SK-N-SH (cell line): ENCODE results near the gene ASCC2. TPM values are rescaled to one million over a fixed set of nuclear protein-coding genes. Genes with fewer than 3 reads are reported as not detected.

ENCODE experiments used
- CTCF ChIA-PET: fragments of 300-600, 350-600 bp; formaldehyde crosslinking; extraction: SDS; loops from one replicate; lab custom pipeline; 2021; lab: Yijun Ruan, JAX
- POLR2A ChIA-PET: fragments of 350-600 bp; sonication (Branson Sonifier 250); formaldehyde crosslinking; extraction: SDS; loops from one replicate; lab custom pipeline; 2020; ENCODE audit warnings: antibody characterized with exemption, inconsistent platforms; lab: Yijun Ruan, JAX
- DNase-seq: peaks from one replicate; pipeline ENCODE4 v3.0.0; 2012
- H2AFZ ChIP-seq: fragments of 200-600 bp; sonication (generic); 2 replicates; pipeline ENCODE4 v1.8.1; 2016; ENCODE audit warnings: antibody characterized with exemption, mild to moderate bottlenecking, low read depth
- H3F3A ChIP-seq: fragments of 200-600 bp; sonication (generic); replicated peaks from 2 replicates; pipeline ENCODE3; 2016; ENCODE audit warnings: antibody characterized with exemption, mild to moderate bottlenecking; ENCODE audit not compliant: insufficient read depth
- H3K27ac ChIP-seq, 2 experiments: fragments of 200-500 bp in 1 of 2; fragments of 200-600 bp in 1 of 2; sonication (Bioruptor generic) in 1 of 2; sonication (generic), shearing (Covaris generic) in 1 of 2; 2 replicates each; pipeline versions ENCODE4 v1.5.1 to v1.6.1; 2014 to 2016; ENCODE audit warnings: low read depth in 2 of 2, inconsistent platforms in 1 of 2, low read length in 1 of 2, mild to moderate bottlenecking in 1 of 2, mixed read lengths in 1 of 2
- H3K27me3 ChIP-seq: fragments of 200-600 bp; sonication (generic), shearing (Covaris generic); 2 replicates; pipeline ENCODE4 v1.6.1; 2016; ENCODE audit warnings: mixed run types; ENCODE audit not compliant: insufficient read depth
- H3K36me3 ChIP-seq, 2 experiments: fragments of 200-500 bp in 1 of 2; fragments of 200-600 bp in 1 of 2; sonication (Bioruptor generic) in 1 of 2; sonication (generic) in 1 of 2; replicated peaks in 1 of 2; 2 replicates each; pipeline versions ENCODE3 to v1.5.1; 2014 to 2016; ENCODE audit warnings: low read length in 1 of 2, mild to moderate bottlenecking in 1 of 2; ENCODE audit not compliant: insufficient read depth in 2 of 2, control insufficient read depth in 1 of 2
- H3K4me1 ChIP-seq, 2 experiments: fragments of 200-500 bp in 1 of 2; fragments of 200-600 bp in 1 of 2; sonication (Bioruptor generic) in 1 of 2; sonication (generic), shearing (Covaris generic) in 1 of 2; 2 replicates each; pipeline versions ENCODE4 v1.5.1 to v1.6.1; 2014 to 2016; ENCODE audit warnings: low read depth in 1 of 2, low read length in 1 of 2, mixed run types in 1 of 2; ENCODE audit not compliant: insufficient read depth in 2 of 2, control insufficient read depth in 1 of 2
- H3K4me2 ChIP-seq: fragments of 200-600 bp; sonication (generic), shearing (Covaris generic); 2 replicates; pipeline ENCODE4 v1.6.1; 2017; ENCODE audit warnings: mixed run types
- H3K4me3 ChIP-seq, 2 experiments: fragments of 200-500 bp in 1 of 2; fragments of 200-600 bp in 1 of 2; sonication (Bioruptor generic) in 1 of 2; sonication (generic), shearing (Covaris generic) in 1 of 2; 2 replicates each; pipeline versions ENCODE4 v1.5.1 to v1.8.1; 2014 to 2016; ENCODE audit warnings: low read depth in 2 of 2, inconsistent platforms in 1 of 2, low read length in 1 of 2, mild to moderate bottlenecking in 1 of 2, mixed read lengths in 1 of 2, moderate library complexity in 1 of 2
- H3K79me2 ChIP-seq: fragments of 200-600 bp; sonication (generic); 2 replicates; pipeline ENCODE4 v1.8.1; 2017; ENCODE audit warnings: mild to moderate bottlenecking; ENCODE audit not compliant: insufficient read depth
- H3K9ac ChIP-seq: fragments of 200-600 bp; sonication (generic); 2 replicates; pipeline ENCODE4 v1.6.1; 2017; ENCODE audit warnings: mixed run types
- H3K9me2 ChIP-seq: fragments of 200-600 bp; sonication (generic); 2 replicates; pipeline ENCODE4 v1.6.1; 2017; ENCODE audit warnings: mixed run types
- H3K9me3 ChIP-seq: fragments of 200-600 bp; sonication (generic); 2 replicates; pipeline ENCODE4 v1.6.1; 2017; ENCODE audit warnings: mixed run types, mild to moderate bottlenecking, moderate library complexity
- H4K20me1 ChIP-seq: fragments of 200-600 bp; sonication (generic); 2 replicates; pipeline ENCODE4 v1.6.1; 2017; ENCODE audit warnings: mild to moderate bottlenecking, mixed run types; ENCODE audit not compliant: insufficient read depth
- EP300 ChIP-seq, 2 experiments: IDR thresholded peaks; 2 replicates each; pipeline versions ENCODE4 v1.4.0 to v1.6.1; 2012; ENCODE audit warnings: borderline replicate concordance in 1 of 2, low read depth in 1 of 2, low read length in 1 of 2
- EZH2phosphoT487 ChIP-seq: fragments of 200-600 bp; sonication (generic); IDR thresholded peaks from 2 replicates; pipeline ENCODE4 v1.6.1; 2017; ENCODE audit warnings: low read depth, mixed run types, mild to moderate bottlenecking, antibody characterized with exemption, moderate library complexity, borderline replicate concordance
- GABPA ChIP-seq: IDR thresholded peaks from 2 replicates; pipeline ENCODE4 v1.4.0; 2012; ENCODE audit warnings: low read depth, mild to moderate bottlenecking
- GATA2 ChIP-seq: sonication (generic); formaldehyde crosslinking; IDR thresholded peaks from 2 replicates; pipeline ENCODE4 v1.5.0; 2020; ENCODE audit warnings: mild to moderate bottlenecking, missing genetic modification reagents
- SIN3A ChIP-seq: IDR thresholded peaks from 2 replicates; pipeline ENCODE4 v1.6.1; 2012; ENCODE audit warnings: low read depth, mild to moderate bottlenecking, low read length, moderate library complexity, borderline replicate concordance
- SMC3 ChIP-seq: IDR thresholded peaks from 2 replicates; pipeline ENCODE4 v1.6.1; 2012; ENCODE audit warnings: low read depth, low read length, improper control_type of control experiment
- TAF1 ChIP-seq: IDR thresholded peaks from 2 replicates; pipeline ENCODE4 v1.6.1; 2012; ENCODE audit warnings: low read depth, mild to moderate bottlenecking, low read length, moderate library complexity, borderline replicate concordance
- TCF12 ChIP-seq: IDR thresholded peaks from 2 replicates; pipeline ENCODE4 v1.4.0; 2012
- YY1 ChIP-seq: IDR thresholded peaks from 2 replicates; pipeline ENCODE4 v1.4.0; 2012; ENCODE audit warnings: low read depth, mild to moderate bottlenecking
- WGBS: methylation state at CpG from one replicate; pipeline ENCODE4 v1.1.6; 2017; ENCODE audit warnings: low lambda C conversion rate; 5-methylcytosine and 5-hydroxymethylcytosine counted together
- polyA plus RNA-seq, 3 experiments: library from polyadenylated mRNA; depleted of rRNA; stranded (reverse); fragments of >200 nt; gene quantifications; 2 replicates each; pipeline ENCODE4 v1.2.3, GENCODE V29; 2012
- TF ChIP-seq, protein P1 (sequence below): fragments of 200-600 bp; sonication (generic); IDR thresholded peaks from 2 replicates; pipeline ENCODE4 v1.6.1; 2017; ENCODE audit warnings: antibody characterized with exemption, mild to moderate bottlenecking, moderate library complexity
- TF ChIP-seq, protein P2 (sequence below): IDR thresholded peaks from 2 replicates; pipeline ENCODE4 v1.4.0; 2012; ENCODE audit warnings: low read depth, borderline replicate concordance
- TF ChIP-seq, protein P3 (sequence below): fragments of 150-350 bp; IDR thresholded peaks from 2 replicates; pipeline ENCODE4 v1.6.1; 2016; ENCODE audit warnings: mild to moderate bottlenecking, low read depth, low read length
- TF ChIP-seq, protein P4 (sequence below): IDR thresholded peaks from 2 replicates; pipeline ENCODE4; 2012
- TF ChIP-seq, protein P5 (sequence below): IDR thresholded peaks from 2 replicates; pipeline ENCODE4 v1.6.1; 2012; ENCODE audit warnings: mild to moderate bottlenecking, low read depth, low read length, moderate library complexity

The ASCC2 gene
- polyA plus RNA-seq, 1 of the 3 experiments (the other 2 are of a cell fraction): 82.0 TPM

DNA sequence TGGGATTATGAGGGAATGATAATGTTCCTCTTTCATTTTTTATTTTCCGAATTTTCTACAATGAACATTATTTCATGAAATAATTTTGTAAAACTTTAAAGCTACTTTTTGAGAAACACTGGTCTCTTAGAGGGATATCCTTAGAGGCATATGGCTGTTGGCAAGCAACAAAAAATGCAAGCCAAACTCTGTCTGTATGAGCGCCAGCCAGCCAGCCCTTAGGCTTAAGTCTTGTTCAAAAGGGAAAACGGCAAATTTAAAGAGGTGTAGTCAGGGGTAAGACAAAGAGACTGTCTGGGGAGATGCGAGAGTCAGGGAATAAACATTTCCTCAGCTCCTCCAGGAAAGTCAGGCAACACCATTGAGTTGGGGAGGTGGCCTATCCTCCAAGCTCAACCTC, 22.5 kb downstream of the ASCC2 start (continued):
- TF ChIP-seq, protein P1, sequence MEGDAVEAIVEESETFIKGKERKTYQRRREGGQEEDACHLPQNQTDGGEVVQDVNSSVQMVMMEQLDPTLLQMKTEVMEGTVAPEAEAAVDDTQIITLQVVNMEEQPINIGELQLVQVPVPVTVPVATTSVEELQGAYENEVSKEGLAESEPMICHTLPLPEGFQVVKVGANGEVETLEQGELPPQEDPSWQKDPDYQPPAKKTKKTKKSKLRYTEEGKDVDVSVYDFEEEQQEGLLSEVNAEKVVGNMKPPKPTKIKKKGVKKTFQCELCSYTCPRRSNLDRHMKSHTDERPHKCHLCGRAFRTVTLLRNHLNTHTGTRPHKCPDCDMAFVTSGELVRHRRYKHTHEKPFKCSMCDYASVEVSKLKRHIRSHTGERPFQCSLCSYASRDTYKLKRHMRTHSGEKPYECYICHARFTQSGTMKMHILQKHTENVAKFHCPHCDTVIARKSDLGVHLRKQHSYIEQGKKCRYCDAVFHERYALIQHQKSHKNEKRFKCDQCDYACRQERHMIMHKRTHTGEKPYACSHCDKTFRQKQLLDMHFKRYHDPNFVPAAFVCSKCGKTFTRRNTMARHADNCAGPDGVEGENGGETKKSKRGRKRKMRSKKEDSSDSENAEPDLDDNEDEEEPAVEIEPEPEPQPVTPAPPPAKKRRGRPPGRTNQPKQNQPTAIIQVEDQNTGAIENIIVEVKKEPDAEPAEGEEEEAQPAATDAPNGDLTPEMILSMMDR: no peak
- TF ChIP-seq EZH2phosphoT487 (no peak), YY1 (no peak), GABPA (no peak), TAF1 (no peak)
- TF ChIP-seq, protein P2, sequence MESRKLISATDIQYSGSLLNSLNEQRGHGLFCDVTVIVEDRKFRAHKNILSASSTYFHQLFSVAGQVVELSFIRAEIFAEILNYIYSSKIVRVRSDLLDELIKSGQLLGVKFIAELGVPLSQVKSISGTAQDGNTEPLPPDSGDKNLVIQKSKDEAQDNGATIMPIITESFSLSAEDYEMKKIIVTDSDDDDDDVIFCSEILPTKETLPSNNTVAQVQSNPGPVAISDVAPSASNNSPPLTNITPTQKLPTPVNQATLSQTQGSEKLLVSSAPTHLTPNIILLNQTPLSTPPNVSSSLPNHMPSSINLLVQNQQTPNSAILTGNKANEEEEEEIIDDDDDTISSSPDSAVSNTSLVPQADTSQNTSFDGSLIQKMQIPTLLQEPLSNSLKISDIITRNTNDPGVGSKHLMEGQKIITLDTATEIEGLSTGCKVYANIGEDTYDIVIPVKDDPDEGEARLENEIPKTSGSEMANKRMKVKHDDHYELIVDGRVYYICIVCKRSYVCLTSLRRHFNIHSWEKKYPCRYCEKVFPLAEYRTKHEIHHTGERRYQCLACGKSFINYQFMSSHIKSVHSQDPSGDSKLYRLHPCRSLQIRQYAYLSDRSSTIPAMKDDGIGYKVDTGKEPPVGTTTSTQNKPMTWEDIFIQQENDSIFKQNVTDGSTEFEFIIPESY: no peak
- TF ChIP-seq, protein P3, sequence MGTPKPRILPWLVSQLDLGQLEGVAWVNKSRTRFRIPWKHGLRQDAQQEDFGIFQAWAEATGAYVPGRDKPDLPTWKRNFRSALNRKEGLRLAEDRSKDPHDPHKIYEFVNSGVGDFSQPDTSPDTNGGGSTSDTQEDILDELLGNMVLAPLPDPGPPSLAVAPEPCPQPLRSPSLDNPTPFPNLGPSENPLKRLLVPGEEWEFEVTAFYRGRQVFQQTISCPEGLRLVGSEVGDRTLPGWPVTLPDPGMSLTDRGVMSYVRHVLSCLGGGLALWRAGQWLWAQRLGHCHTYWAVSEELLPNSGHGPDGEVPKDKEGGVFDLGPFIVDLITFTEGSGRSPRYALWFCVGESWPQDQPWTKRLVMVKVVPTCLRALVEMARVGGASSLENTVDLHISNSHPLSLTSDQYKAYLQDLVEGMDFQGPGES: no peak
- TF ChIP-seq, protein P4, sequence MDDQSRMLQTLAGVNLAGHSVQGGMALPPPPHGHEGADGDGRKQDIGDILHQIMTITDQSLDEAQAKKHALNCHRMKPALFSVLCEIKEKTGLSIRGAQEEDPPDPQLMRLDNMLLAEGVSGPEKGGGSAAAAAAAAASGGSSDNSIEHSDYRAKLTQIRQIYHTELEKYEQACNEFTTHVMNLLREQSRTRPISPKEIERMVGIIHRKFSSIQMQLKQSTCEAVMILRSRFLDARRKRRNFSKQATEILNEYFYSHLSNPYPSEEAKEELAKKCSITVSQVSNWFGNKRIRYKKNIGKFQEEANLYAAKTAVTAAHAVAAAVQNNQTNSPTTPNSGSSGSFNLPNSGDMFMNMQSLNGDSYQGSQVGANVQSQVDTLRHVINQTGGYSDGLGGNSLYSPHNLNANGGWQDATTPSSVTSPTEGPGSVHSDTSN: no peak

DNA sequence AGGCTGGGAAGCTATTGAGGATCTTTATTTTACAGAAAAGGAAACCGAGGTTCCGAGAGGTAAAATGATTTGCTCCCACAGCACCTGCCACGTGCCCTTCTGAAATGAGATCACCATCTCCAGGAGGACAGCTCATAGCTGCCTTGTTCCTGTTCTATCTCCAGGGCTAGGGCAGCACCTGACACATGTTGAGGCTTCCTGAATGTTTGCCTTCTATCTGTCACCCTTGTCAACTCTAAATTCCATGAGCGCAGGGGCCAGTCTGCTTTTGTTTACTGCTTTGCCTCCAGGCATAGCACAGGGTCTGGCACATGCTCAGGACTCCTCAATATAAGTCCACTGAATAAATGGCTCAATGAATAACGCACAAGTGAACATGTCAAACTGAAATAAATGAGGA, 24.1 kb downstream of the ASCC2 start:
- CTCF ChIA-PET: interaction anchor here (0.7 to 1.4 kb wide), 3 partner anchors 95 to 274 kb away, joined by 3 to 6 read pairs (median 4); no protein-coding TSS in a partner anchor
- POLR2A ChIA-PET: no interaction called here
- Histone ChIP-seq H3K27ac (no peak overlapping the region), H3K9ac (no peak overlapping the region), H3K79me2 (no peaks in the 10 kb centered on the region), H3K36me3 (peaks cover 34 to 56% of the 10 kb centered on the region in 2 experiments), H3K4me1 (peaks cover 0 to 2% of the 10 kb centered on the region in 2 experiments; a peak in 1 of 4 replicates), H3F3A (no peaks in the 10 kb centered on the region), H3K9me2 (no peaks in the 10 kb centered on the region), H2AFZ (no peak overlapping the region), H3K4me2 (no peak overlapping the region), H3K9me3 (no peaks in the 10 kb centered on the region), H3K27me3 (no peaks in the 10 kb centered on the region), H3K4me3 (no peak overlapping the region), H4K20me1 (no peaks in the 10 kb centered on the region)
- DNase-seq: no peak
- WGBS: 82% methylated on average over 5 of the region's 5 CpGs
- TF ChIP-seq EP300 (IDR thresholded peaks at IDR 0.05; ENCODE audit: borderline replicate concordance in 1 of 2, low read depth in 1 of 2, low read length in 1 of 2) (no peak), YY1 (no peak), GATA2 (CRISPR knock-in tag) (no peak), SMC3 (no peak), TAF1 (no peak), TCF12 (no peak), SIN3A (no peak)
- TF ChIP-seq, protein P5, sequence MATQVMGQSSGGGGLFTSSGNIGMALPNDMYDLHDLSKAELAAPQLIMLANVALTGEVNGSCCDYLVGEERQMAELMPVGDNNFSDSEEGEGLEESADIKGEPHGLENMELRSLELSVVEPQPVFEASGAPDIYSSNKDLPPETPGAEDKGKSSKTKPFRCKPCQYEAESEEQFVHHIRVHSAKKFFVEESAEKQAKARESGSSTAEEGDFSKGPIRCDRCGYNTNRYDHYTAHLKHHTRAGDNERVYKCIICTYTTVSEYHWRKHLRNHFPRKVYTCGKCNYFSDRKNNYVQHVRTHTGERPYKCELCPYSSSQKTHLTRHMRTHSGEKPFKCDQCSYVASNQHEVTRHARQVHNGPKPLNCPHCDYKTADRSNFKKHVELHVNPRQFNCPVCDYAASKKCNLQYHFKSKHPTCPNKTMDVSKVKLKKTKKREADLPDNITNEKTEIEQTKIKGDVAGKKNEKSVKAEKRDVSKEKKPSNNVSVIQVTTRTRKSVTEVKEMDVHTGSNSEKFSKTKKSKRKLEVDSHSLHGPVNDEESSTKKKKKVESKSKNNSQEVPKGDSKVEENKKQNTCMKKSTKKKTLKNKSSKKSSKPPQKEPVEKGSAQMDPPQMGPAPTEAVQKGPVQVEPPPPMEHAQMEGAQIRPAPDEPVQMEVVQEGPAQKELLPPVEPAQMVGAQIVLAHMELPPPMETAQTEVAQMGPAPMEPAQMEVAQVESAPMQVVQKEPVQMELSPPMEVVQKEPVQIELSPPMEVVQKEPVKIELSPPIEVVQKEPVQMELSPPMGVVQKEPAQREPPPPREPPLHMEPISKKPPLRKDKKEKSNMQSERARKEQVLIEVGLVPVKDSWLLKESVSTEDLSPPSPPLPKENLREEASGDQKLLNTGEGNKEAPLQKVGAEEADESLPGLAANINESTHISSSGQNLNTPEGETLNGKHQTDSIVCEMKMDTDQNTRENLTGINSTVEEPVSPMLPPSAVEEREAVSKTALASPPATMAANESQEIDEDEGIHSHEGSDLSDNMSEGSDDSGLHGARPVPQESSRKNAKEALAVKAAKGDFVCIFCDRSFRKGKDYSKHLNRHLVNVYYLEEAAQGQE: no peak
